Right cardiac atrium (tissue), 5 donors: ENCODE measurements around the gene ZNF467. TPM values are rescaled to one million over a fixed set of nuclear protein-coding genes. Genes with fewer than 3 reads are reported as not detected.
A peak's percentile ranks its signal among the peaks of the same experiment; 100 is the strongest.

Experiments used
- ATAC-seq, 2 donors: fragments of 200-7000 bp; cut with Tn5 transposase; one replicate each; pipeline versions ENCODE4 v1.8.0 to v1.9.1; 2020; ENCODE audit warnings: moderate library complexity in 2 of 2, mild to moderate bottlenecking in 1 of 2
- DNase-seq, 3 donors: peaks; one replicate each; pipeline ENCODE4 v3.0.0-alpha.2; 2020
- H3K27ac ChIP-seq: one replicate; pipeline ENCODE4 v1.5.1; 2013; ENCODE audit warnings: mild to moderate bottlenecking, low read length, control low read depth, moderate library complexity
- H3K27me3 ChIP-seq: one replicate; pipeline ENCODE4 v1.6.1; 2013; ENCODE audit not compliant: control insufficient read depth, insufficient read depth
- H3K4me1 ChIP-seq: one replicate; pipeline ENCODE4 v1.6.1; 2013; ENCODE audit warnings: low read length; ENCODE audit not compliant: control insufficient read depth, insufficient read depth
- H3K4me3 ChIP-seq: one replicate; pipeline ENCODE4 v1.5.1; 2013; ENCODE audit warnings: low read length, control low read depth
- H3K9me3 ChIP-seq: one replicate; pipeline ENCODE4 v1.6.1; 2013; ENCODE audit warnings: low read length; ENCODE audit not compliant: control insufficient read depth
- WGBS: extraction: QIAGEN DNeasy Blood & Tissue Kit; methylation state at CpG from one replicate; pipeline ENCODE4 v1.1.7; 2013; 5-methylcytosine and 5-hydroxymethylcytosine counted together
- intact Hi-C, 4 donors: fragments of 100-400 bp; cut with DNase I; formaldehyde crosslinking; loops; one replicate each; pipeline versions ENCODE4 v1.11.0 to v1.14.0; 2022 to 2023
- polyA plus RNA-seq: library from polyadenylated mRNA; stranded (reverse); fragments of 200-250 nt; gene quantifications from one replicate; pipeline ENCODE4 v1.2.3, GENCODE V29; 2013
- total RNA-seq, 4 donors: library from RNA; stranded (reverse); fragmentation: NEBNext Ultra II Directional; extraction: Animal tissue kit (Norgen Biotek cat#: 25700); gene quantifications; one replicate each; pipeline ENCODE4 v1.2.1, GENCODE V29; 2021
- donor health status: healthy with polysubstance abuse.
- donor health status: DM: no; HTN: yes; CAD: no.
- donor health status: DM: no; HTN: no; CAD: no.
- donor health status: DM: no; HTN: yes; CAD: no; lungs with severe emphysema.
- donor health status: DM: yes; HTN: yes; CAD: no.

Gene ZNF467
- total and polyA plus RNA-seq, 5 donors = 6.6 to 15.6 (median 10.8) TPM

GRCh38 chr7:149776289-149776688 lies 2.9 kb upstream of the ZNF467 start:
- H3K4me3 ChIP-seq = no peak overlapping the region
- no peaks in the 10 kb centered on the region for H3K9me3 ChIP-seq
- peak overlapping the region; percentile 7 for H3K27ac ChIP-seq
- ATAC-seq = peak; percentile 50 to 72
- peaks cover 2% of the 10 kb centered on the region for H3K4me1 ChIP-seq
- 4% methylated on average over 12 of the region's 12 CpGs for WGBS
- DNase-seq = peak; percentile 91 to 96 (median 93)
- intact Hi-C loops = no loop called here
- H3K27me3 ChIP-seq = no peaks in the 10 kb centered on the region

DNA sequence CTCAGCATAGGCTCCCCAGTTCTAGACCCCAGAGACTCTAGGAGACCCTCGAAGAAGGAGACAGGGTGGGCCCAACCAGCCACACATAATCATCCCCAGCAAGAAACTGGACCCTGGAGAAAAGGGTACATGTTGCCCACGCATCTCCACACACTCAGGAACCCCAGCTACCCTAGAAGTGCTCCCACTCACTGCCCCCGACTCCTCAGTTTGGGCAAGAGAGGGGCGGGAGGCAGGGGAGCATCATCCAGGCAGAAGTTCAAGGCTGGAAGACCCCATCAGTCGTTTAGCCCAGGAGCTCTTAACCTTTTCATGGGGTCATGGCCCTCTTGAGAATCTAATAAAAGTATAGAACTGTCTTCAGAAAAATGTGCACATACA lies 1.8 kb upstream of the ZNF467 start:
- Histone ChIP-seq H3K9me3 (no peaks in the 10 kb centered on the region), H3K4me3 (no peak overlapping the region), H3K27ac (no peak overlapping the region), H3K4me1 (peaks cover 2% of the 10 kb centered on the region), H3K27me3 (no peaks in the 10 kb centered on the region)
- WGBS = 56% methylated on average over 5 of the region's 5 CpGs
- ATAC-seq = no peak
- peak in 1 of 3 donors; percentile 20 for DNase-seq
- intact Hi-C loops = no loop called here

- Histone ChIP-seq H3K4me3 (peak overlapping the region; percentile 87), H3K27me3 (no peaks in the 10 kb centered on the region), H3K9me3 (no peaks in the 10 kb centered on the region), H3K4me1 (peaks cover 2% of the 10 kb centered on the region), H3K27ac (peak overlapping the region; percentile 30)
- no peak for ATAC-seq
- peak in 2 of 3 donors; percentile 55 to 70 for DNase-seq
- 38% methylated on average over 27 of the region's 27 CpGs for WGBS
- intact Hi-C loops = no loop called here
Measured at GRCh38 chr7:149774237-149775175, 1.1 kb upstream of the ZNF467 start.

GRCh38 chr7:149772956-149773434 lies 393 bp downstream of the ZNF467 start:
- Histone ChIP-seq H3K9me3 (no peaks in the 10 kb centered on the region), H3K27ac (peak overlapping the region; percentile 18), H3K27me3 (no peaks in the 10 kb centered on the region), H3K4me1 (peaks cover 2% of the 10 kb centered on the region), H3K4me3 (peak overlapping the region; percentile 87)
- 1% methylated on average over 55 of the region's 55 CpGs for WGBS
- ATAC-seq = no peak
- intact Hi-C loops = no loop called here
- DNase-seq = peak in 2 of 3 donors; percentile 74 to 79

- Histone ChIP-seq H3K4me1 (peaks cover 2% of the 10 kb centered on the region), H3K9me3 (no peaks in the 10 kb centered on the region), H3K27me3 (no peaks in the 10 kb centered on the region), H3K27ac (peak overlapping the region; percentile 61), H3K4me3 (peak overlapping the region; percentile 87)
- intact Hi-C loops = no loop called here
- DNase-seq (no peak), ATAC-seq (peak; percentile 0 to 5)
- 1% methylated on average over 46 of the region's 47 CpGs for WGBS
Measured at GRCh38 chr7:149772241-149772955, 990 bp downstream of the ZNF467 start.

GRCh38 chr7:149771720-149772240 lies 1.6 kb downstream of the ZNF467 start:
- intact Hi-C loops = no loop called here
- ATAC-seq = peak; percentile 89 to 94
- H3K9me3 ChIP-seq = no peaks in the 10 kb centered on the region
- peak overlapping the region; percentile 87 for H3K4me3 ChIP-seq
- peak; percentile 93 to 98 (median 97) for DNase-seq
- H3K4me1 ChIP-seq = peaks cover 2% of the 10 kb centered on the region
- peak overlapping the region; percentile 18 for H3K27ac ChIP-seq
- H3K27me3 ChIP-seq = no peaks in the 10 kb centered on the region
- 2% methylated on average over 37 of the region's 37 CpGs for WGBS

DNA sequence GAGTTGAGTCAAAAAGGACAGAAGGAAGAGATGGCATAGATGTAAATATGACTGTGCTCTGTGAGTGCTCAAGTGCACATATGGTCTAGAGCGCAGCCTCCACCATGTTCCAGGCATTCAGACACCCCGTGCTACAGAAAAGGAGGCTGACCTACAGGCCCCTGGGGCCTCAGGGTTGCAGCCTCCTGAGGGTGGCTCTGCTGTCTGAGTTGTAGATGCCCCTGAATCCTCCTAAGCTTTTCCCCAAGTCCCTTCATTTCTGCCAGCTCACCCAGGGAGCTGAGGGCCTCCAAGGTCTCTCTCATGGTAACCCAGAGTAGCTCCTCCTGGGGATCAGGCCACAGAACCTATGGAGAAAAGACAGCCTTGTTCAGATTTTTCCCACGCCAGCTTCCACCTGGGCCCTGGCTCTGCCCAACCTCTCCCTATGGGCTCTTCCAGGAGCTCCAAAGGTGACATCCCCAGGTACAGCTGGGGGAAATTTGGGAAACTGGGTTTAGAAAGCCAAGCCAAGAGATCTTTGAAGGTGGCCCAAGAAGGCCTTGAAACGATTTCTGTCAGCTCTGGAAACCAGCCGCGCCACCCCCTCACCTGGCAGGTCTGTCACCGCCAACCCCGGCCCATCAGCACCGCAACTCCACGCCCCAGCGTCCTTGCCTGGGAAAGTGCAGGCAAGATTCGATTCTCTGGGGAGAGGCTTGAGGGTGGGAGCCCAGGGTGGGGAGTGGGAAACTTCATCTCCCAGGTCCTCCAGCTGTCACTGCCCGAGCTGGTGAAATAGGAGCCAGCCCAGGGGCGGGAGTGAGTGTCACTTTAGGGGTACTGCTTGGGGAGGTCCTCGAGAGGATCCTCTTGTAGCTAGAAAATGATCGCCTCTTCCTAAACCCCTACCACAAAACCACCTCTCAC lies 2.4 kb downstream of the ZNF467 start:
- peak overlapping the region; percentile 14 for H3K27ac ChIP-seq
- no peaks in the 10 kb centered on the region for H3K27me3 ChIP-seq
- WGBS = 41% methylated on average over 16 of the region's 16 CpGs
- peak in 1 of 2 donors; percentile 0 for ATAC-seq
- peak overlapping the region; percentile 87 for H3K4me3 ChIP-seq
- DNase-seq = peak in 2 of 3 donors; percentile 21 to 79
- no peaks in the 10 kb centered on the region for H3K9me3 ChIP-seq
- no peaks in the 10 kb centered on the region for H3K4me1 ChIP-seq
- intact Hi-C loops = no loop called here

DNA sequence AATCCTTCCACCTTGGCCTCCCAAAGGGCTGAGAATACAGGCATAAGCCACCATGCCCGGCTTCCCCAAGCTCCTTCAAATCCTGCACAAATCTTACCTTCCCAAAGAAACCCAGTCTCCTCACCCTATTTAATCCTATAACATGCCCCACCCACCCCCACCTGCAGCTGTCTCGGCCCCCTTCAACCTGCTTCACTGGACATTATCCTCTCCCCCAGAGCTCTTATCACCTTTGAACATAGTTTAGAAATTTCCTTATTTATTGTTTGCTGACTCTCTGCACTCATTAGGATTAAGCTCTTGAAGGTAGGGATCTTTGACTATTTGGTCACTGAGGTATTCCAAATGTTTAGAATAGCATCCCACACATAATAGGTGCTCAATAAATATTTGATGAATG lies 3.5 kb downstream of the ZNF467 start:
- Histone ChIP-seq H3K4me1 (no peaks in the 10 kb centered on the region), H3K4me3 (no peak overlapping the region), H3K27ac (no peak overlapping the region), H3K9me3 (no peaks in the 10 kb centered on the region), H3K27me3 (no peaks in the 10 kb centered on the region)
- 93% methylated on average over 2 of the region's 2 CpGs for WGBS
- intact Hi-C loops = no loop called here
- ATAC-seq (no peak), DNase-seq (no peak)

GRCh38 chr7:149768931-149769330 lies 4.5 kb downstream of the ZNF467 start:
- WGBS = 93% methylated on average over 7 of the region's 7 CpGs

GRCh38 chr7:149767068-149767467 lies 6.3 kb downstream of the ZNF467 start:
- intact Hi-C loops = no loop called here
- no peak for DNase-seq
- H3K4me3 ChIP-seq = no peak overlapping the region
- H3K27me3 ChIP-seq = no peaks in the 10 kb centered on the region
- WGBS = 89% methylated on average over 8 of the region's 8 CpGs
- no peak for ATAC-seq
- H3K27ac ChIP-seq = no peak overlapping the region
- H3K4me1 ChIP-seq = no peaks in the 10 kb centered on the region
- no peaks in the 10 kb centered on the region for H3K9me3 ChIP-seq

More at GRCh38 chr7:149768931-149769330, 4.5 kb downstream of the ZNF467 start:
- H3K27me3 ChIP-seq = no peaks in the 10 kb centered on the region
- peak in 1 of 3 donors; percentile 43 for DNase-seq
- H3K4me3 ChIP-seq = no peak overlapping the region
- no peak for ATAC-seq
- H3K4me1 ChIP-seq = no peaks in the 10 kb centered on the region
- no peaks in the 10 kb centered on the region for H3K9me3 ChIP-seq
- intact Hi-C loops = no loop called here
- no peak overlapping the region for H3K27ac ChIP-seq
